HEK293T (cell line): ENCODE results near the gene UCN.

Experiments used
- BHLHE40 ChIP-seq: fragments of 450-650 bp; IDR thresholded peaks from 2 replicates; pipeline ENCODE4 v1.6.1; 2016; ENCODE audit warnings: mild to moderate bottlenecking, moderate library complexity, borderline replicate concordance
- CTBP1 ChIP-seq: fragments of 450-650 bp; IDR thresholded peaks from 2 replicates; pipeline ENCODE4 v1.6.1; 2016; ENCODE audit warnings: borderline replicate concordance
- ELF4 ChIP-seq: fragments of 450-650 bp; IDR thresholded peaks from 2 replicates; pipeline ENCODE4 v1.6.1; 2017; ENCODE audit warnings: antibody characterized with exemption
- FOXM1 ChIP-seq: fragments of 450-650 bp; IDR thresholded peaks from 2 replicates; pipeline ENCODE4 v1.6.1; 2017; ENCODE audit warnings: mild to moderate bottlenecking, borderline replicate concordance

GRCh38 chr2:27320958-27321543, 12.8 kb upstream of the UCN start:
- no peak for TF ChIP-seq FOXM1
- no peak for TF ChIP-seq BHLHE40
- no peak for TF ChIP-seq ELF4
- no peak for TF ChIP-seq CTBP1
